ENCODE results near the gene ADIPOR2.

ADIPOR2 gene

DNA sequence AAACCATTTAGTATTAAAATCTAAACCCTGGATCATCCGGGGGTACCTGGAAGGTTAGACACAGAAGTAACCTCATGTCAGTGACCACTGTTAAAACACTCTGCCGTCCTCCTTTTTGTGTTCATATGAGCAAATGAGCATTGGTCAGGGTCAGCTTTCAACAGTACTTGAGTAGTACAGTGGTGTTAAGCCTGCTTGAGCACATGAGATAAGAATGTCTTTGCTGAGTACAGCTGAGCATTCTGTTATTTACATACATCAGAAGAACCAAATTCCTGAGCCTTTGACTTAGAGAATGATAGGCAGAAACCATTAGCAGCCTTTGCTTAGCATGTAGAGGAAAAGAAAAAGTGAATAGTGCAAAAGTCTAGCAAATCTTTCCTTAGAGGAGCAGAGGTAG is 90.9 kb downstream of the ADIPOR2 start:
- DNase-seq, result no peak

GRCh38 chr12:1782215-1782614 is 91.3 kb downstream of the ADIPOR2 start:
- DNase-seq, result no peak

DNA sequence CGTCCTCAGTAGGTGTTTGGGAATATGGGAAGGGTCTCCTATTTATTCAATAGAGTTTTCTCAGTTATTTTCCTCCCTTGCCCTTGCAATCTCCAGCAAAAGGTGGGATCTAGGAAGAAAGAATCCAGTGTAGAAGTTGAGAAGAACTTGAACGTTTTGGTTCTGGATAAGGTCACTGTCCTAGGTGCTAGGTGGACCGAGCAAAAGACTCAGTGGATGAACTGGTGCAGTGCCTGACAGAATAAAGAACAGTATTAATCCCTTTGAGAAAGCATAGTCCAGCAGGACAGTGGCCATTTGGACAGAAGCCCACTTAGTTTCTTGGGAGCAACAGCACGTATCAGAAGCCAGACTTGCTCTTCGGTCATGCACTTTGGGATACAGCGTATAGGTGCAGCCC is 96.8 kb downstream of the ADIPOR2 start:
- DNase-seq, result no peak

DNA sequence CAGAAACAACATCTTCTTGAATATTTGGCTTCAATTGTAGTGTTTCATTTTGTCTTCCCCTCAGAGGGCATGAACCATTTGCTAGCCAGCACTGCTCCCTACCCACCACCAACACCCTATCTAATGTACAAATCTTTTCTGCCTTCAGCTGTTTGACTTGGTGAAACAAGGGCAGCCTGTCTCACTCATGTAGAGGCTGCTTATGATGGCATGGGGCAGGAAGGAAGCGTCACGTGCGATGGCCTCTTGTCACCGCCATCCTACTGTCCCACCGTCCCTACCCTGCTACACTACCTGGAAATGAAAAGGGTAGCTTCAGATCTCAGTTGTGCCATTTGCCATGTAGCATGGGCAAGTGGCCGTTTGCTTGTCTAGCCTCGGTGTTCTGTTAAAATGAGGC is 99.6 kb downstream of the ADIPOR2 start:
- no peak for DNase-seq

- DNase-seq, result peak; percentile 16
These were observed 100.4 kb downstream of the ADIPOR2 start for GRCh38 chr12:1791104-1791841.

- DNase-seq, result no peak
These were observed 101.5 kb downstream of the ADIPOR2 start for GRCh38 chr12:1792406-1792805.

GRCh38 chr12:1793426-1794210 is 102.7 kb downstream of the ADIPOR2 start:
- DNase-seq, result no peak

- no peak for DNase-seq
These were observed 103.7 kb downstream of the ADIPOR2 start for GRCh38 chr12:1794440-1795090.

DNA sequence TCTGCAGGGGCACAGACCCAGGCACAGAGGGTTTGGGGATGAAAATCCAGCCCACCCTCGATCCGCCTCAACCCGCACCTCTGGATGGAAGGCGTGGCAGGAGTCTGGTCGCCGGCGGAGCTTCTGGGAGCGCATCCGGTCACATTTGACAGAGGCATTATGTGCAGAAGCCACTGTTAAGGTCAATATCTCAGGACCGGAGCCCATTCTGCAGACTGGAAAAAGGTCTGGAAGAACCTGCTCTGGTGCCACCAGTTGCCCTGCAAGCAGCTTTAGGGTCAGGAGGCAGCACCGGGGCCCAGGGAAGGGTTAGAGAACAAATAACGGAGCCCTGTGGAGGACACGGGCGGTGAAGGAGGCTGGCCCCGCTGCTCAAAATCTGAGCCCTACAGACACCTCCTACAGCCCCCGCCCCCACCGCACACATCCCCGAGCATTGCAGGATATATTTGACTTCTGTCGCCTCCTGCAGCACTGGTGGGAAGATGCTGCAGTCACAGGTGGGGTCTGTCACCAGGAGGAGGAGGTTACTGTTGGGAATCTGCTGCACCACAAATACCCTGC is 104.4 kb downstream of the ADIPOR2 start:
- no peak for DNase-seq

DNA sequence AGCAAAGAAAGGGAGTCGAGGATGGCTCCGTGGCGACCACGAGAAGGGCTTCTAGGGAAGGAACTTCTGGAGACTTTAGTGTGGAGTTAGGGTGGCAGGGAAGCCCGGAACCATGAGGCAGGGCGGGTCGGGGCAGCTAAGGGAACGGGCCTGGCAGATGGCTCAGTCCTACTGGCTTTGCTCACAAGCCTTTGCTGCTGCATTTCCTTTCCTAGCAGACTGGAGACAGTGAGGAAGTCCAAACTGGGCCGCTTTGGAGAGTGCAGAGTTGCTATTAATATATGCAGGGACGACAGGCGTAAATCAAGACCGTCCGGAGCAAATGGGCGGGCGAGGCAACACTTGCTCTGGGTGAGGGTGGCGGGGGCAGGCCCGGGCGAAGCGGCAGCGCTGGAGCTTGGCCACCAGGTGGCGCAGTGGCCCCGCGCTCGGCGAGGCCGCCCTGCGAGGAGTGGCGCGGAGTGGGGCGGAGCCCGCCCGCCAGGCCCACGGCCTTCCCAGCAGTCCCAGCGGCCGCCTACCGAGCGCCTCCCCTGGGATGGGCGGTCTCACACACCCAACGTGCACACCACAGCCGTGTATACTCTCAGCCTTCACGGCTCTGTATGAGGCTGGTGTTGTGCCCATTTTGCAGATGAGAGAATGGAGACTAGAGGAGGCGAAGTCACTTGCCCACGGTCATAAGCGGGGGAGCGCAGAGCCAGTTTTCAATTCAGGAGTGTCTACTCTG is 105.1 kb downstream of the ADIPOR2 start:
- DNase-seq, result peak; percentile 50

GRCh38 chr12:1796515-1797010 is 105.7 kb downstream of the ADIPOR2 start:
- DNase-seq, result no peak

DNA sequence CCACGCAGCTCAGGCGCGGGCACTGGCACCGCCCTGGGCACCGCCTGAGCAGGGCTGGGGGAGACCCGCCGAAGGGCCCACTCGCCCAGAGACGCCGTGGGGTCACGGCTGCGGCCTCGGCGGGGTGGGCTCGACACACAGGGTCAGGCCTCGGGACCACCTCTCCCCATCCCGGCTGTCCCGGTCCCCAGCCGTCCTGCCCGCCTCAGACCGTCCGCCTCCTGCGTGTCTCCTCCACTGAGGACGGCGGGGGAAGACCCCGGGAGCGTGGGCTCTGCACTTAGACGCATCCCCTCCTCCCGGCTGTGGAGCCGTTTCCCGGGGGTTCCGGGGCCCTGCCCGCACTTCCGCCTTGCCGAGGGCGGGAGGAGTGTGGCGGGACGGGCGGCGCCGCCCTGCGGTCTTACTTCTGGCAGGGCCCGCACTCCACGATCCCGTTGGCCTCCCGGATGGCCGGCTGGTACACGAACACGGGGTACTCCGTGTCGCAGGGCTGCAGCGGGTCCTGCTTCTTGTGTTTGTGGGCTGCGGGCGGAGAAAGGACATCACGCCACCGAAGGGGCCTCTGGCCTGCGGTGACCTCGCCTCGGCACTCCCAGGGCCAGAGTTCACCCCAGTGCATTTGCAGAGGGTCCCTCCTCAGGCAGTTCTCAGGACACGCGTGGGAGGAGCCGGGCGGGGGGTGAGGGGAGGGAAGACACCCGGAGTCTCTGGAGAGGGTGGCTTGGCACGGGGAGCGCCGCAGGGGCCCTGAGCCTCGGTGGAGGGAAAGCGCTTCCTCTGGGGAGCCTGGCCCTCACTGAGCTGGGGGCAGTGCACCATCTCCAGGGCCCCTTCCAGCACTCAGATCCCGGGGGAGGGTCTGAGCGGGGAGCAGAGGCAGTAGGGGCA is 106.4 kb downstream of the ADIPOR2 start:
- no peak for DNase-seq

GRCh38 chr12:1797991-1798640 is 107.2 kb downstream of the ADIPOR2 start:
- no peak for DNase-seq

GRCh38 chr12:1798641-1799020 is 107.8 kb downstream of the ADIPOR2 start:
- DNase-seq, result no peak

DNA sequence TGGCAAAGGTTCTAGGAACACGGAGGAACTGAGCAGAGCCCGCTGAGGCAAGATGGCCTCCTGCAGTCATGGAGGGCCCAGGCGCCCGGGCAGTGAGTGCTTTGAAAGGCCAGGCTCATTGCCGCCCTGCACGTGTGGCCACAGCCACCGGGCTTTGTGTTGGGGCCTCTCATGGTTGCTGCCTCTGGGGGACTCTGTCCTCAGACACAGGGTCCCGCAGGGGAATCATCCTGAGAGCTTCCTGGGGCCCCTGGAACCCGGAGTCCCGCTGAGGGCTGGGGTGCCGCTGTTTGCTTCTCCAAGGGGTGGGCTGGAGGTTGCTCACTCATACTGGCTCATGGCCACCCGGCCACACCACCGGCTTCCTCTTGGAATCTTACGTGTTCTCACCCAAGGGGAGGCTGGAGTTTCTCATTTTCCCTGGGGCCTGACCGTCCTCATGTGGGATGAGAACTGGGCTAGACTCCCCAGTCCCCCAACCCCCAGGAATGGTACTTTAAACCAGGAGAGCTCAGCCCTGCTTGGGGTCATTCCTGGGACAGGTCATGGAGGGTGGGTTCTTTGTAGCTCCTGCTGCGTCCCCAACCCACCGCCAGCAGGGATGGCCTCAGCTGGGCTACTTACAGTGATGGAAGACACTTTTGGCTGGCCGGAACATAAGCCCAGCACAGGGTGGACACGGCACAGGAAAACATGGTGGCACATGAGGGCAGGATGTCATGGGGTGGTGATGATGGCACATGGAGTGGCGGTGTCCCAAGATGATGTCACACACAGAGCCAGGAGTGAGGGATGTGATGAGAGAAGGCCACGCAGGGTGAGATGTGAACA is 108.4 kb downstream of the ADIPOR2 start:
- DNase-seq, result no peak

DNA sequence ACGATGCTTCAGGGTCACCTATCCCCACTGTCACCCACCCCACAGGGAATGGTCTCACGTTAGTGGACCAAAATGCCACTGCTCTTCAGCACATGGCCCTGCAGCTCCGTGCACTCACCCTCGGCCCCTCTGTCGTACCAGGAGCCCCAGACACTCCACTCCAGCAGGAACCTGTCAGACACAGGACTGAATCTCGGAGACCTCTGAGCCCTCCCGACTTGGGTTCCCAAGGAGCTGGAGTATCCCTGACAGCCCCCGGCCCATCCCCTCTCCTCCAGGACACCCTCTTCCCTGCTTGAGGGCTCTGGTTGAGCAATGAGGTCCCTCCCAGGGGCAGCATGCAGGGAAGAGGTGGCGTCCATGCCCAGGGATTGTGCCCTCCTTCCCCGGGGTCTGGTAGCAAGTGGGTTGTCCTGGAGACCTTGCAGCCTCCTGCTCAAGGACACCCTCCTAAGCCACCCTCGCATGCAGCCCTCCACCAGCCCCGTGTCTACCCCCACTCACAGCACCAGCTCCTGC is 109.1 kb downstream of the ADIPOR2 start:
- no peak for DNase-seq

DNA sequence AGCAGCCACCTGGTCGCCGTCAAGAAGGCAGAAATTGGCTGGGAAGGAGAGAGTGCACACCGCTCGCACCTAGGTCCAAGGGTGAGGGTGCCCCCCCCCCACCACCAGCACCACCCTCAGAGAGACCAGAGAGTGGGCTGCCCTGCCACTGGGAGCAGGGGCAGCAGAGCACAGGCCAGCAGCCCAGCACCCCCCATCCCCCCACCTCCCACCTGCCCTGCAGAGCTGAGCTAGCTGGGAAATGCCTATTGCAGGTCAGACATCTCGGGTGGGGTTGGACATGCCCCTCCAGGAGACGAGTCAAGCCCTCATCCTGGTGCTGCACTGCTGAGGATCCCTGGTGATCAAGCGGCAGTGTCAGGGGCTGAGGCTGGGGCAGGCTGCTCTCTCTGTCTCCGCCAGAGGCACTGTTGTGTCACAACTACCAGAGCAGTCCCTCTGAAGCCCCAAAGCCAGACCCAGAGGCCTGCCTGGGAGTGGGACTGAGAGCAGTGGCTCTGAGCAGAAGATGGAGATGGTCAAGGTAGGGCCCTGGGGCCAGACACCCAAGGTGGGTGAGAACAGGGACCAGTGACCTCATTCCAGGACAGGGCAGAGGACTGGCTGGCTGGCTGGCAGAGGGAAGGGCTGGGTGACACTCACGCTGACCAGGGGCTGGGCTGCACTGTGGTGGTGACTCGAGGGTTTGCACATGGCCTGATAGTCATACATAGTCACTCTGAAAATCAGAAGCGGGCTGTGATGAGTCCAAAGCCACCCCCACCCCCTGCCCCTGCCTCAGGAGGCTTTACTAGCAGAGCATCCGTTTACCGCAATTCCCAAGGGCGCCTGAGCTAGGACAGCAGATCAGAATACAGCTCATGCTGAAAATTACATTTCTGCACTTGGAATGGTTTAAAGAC is 109.8 kb downstream of the ADIPOR2 start:
- DNase-seq, result no peak

GRCh38 chr12:1801303-1801975 is 110.6 kb downstream of the ADIPOR2 start:
- no peak for DNase-seq
